ENCODE measurements around the gene GRK7.

GRK7 gene

GRCh38 chr3:141739731-141740130 is 23.5 kb upstream of the GRK7 start:
- H3K9me3 ChIP-seq (ENCODE audit: insufficient read depth, low read length), result no peaks in the 10 kb centered on the region
- H4K20me1 ChIP-seq (ENCODE audit: insufficient read depth, low read length), result peaks cover 33% of the 10 kb centered on the region
- peak overlapping the region; percentile 96 for H3K4me3 ChIP-seq (ENCODE audit: low read length)
- H3K9ac ChIP-seq (ENCODE audit: low read length), result peak overlapping the region; percentile 94; the same call in 1 of the 2 replicates
- H3K4me2 ChIP-seq (ENCODE audit: low read length), result peak overlapping the region; percentile 93
- H3K4me1 ChIP-seq (ENCODE audit: low read length), result peaks cover 32% of the 10 kb centered on the region
- no peak overlapping the region for H3K27ac ChIP-seq (ENCODE audit: low read length)
- TF ChIP-seq EZH2phosphoT487 (IDR thresholded peaks at IDR 0.05; ENCODE audit: low read depth), result no peak
- TF ChIP-seq CTCF (IDR thresholded peaks at IDR 0.05; ENCODE audit: low read depth, low read length), result no peak
- H2AFZ ChIP-seq (ENCODE audit: low read depth, low read length), result no peak overlapping the region
- peaks cover 22% of the 10 kb centered on the region for H3K36me3 ChIP-seq (replicated peaks; ENCODE audit: low read depth, low read length)
- peaks cover 67% of the 10 kb centered on the region for H3K79me2 ChIP-seq (ENCODE audit: low read length)
- no peaks in the 10 kb centered on the region for H3K27me3 ChIP-seq (ENCODE audit: low read depth, low read length)

GRCh38 chr3:141740349-141740748 is 22.9 kb upstream of the GRK7 start:
- TF ChIP-seq EZH2phosphoT487 (IDR thresholded peaks at IDR 0.05; ENCODE audit: low read depth), result no peak
- Histone ChIP-seq H3K4me2 (ENCODE audit: low read length) (peak overlapping the region; percentile 93), H3K27ac (ENCODE audit: low read length) (no peak overlapping the region), H3K9ac (ENCODE audit: low read length) (no peak overlapping the region), H3K36me3 (replicated peaks; ENCODE audit: low read depth, low read length) (peaks cover 25% of the 10 kb centered on the region), H3K27me3 (ENCODE audit: low read depth, low read length) (no peaks in the 10 kb centered on the region), H3K4me1 (ENCODE audit: low read length) (peaks cover 32% of the 10 kb centered on the region), H2AFZ (ENCODE audit: low read depth, low read length) (no peak overlapping the region), H3K4me3 (ENCODE audit: low read length) (no peak overlapping the region), H3K9me3 (ENCODE audit: insufficient read depth, low read length) (no peaks in the 10 kb centered on the region), H3K79me2 (ENCODE audit: low read length) (peaks cover 71% of the 10 kb centered on the region), H4K20me1 (ENCODE audit: insufficient read depth, low read length) (peaks cover 33% of the 10 kb centered on the region)

- H3K27ac ChIP-seq (ENCODE audit: low read length), result no peak overlapping the region
- H3K4me1 ChIP-seq (ENCODE audit: low read length), result peaks cover 20% of the 10 kb centered on the region
- H3K9ac ChIP-seq (ENCODE audit: low read length), result no peak overlapping the region
- no peaks in the 10 kb centered on the region for H3K27me3 ChIP-seq (ENCODE audit: low read depth, low read length)
- no peak overlapping the region for H3K4me2 ChIP-seq (ENCODE audit: low read length)
- no peak overlapping the region for H3K4me3 ChIP-seq (ENCODE audit: low read length)
- TF ChIP-seq EZH2phosphoT487 (IDR thresholded peaks at IDR 0.05; ENCODE audit: low read depth) (no peak), CTCF (IDR thresholded peaks at IDR 0.05; ENCODE audit: low read depth, low read length) (no peak)
- H3K9me3 ChIP-seq (ENCODE audit: insufficient read depth, low read length), result no peaks in the 10 kb centered on the region
- H3K79me2 ChIP-seq (ENCODE audit: low read length), result peaks cover 69% of the 10 kb centered on the region
- H3K36me3 ChIP-seq (replicated peaks; ENCODE audit: low read depth, low read length), result peaks cover 38% of the 10 kb centered on the region
- no peak overlapping the region for H2AFZ ChIP-seq (ENCODE audit: low read depth, low read length)
- H4K20me1 ChIP-seq (ENCODE audit: insufficient read depth, low read length), result peaks cover 33% of the 10 kb centered on the region
Measured at GRCh38 chr3:141743305-141743704, 19.9 kb upstream of the GRK7 start.

GRCh38 chr3:141746962-141747361 is 16.2 kb upstream of the GRK7 start:
- no peak overlapping the region for H3K9ac ChIP-seq (ENCODE audit: low read length)
- no peaks in the 10 kb centered on the region for H3K27me3 ChIP-seq (ENCODE audit: low read depth, low read length)
- H3K79me2 ChIP-seq (ENCODE audit: low read length), result peaks cover 32% of the 10 kb centered on the region
- H3K4me1 ChIP-seq (ENCODE audit: low read length), result no peaks in the 10 kb centered on the region
- H3K4me2 ChIP-seq (ENCODE audit: low read length), result no peak overlapping the region
- H3K4me3 ChIP-seq (ENCODE audit: low read length), result no peak overlapping the region
- H3K9me3 ChIP-seq (ENCODE audit: insufficient read depth, low read length), result no peaks in the 10 kb centered on the region
- H3K27ac ChIP-seq (ENCODE audit: low read length), result no peak overlapping the region
- H2AFZ ChIP-seq (ENCODE audit: low read depth, low read length), result no peak overlapping the region
- H3K36me3 ChIP-seq (replicated peaks; ENCODE audit: low read depth, low read length), result peaks cover 28% of the 10 kb centered on the region
- H4K20me1 ChIP-seq (ENCODE audit: insufficient read depth, low read length), result peaks cover 13% of the 10 kb centered on the region
- TF ChIP-seq CTCF (IDR thresholded peaks at IDR 0.05; ENCODE audit: low read depth, low read length) (no peak), EZH2phosphoT487 (IDR thresholded peaks at IDR 0.05; ENCODE audit: low read depth) (no peak)

- Histone ChIP-seq H3K27me3 (ENCODE audit: low read depth, low read length) (no peaks in the 10 kb centered on the region), H2AFZ (ENCODE audit: low read depth, low read length) (no peak overlapping the region), H3K36me3 (replicated peaks; ENCODE audit: low read depth, low read length) (peaks cover 3% of the 10 kb centered on the region), H3K9ac (ENCODE audit: low read length) (no peak overlapping the region), H3K4me2 (ENCODE audit: low read length) (no peak overlapping the region), H3K9me3 (ENCODE audit: insufficient read depth, low read length) (no peaks in the 10 kb centered on the region), H3K4me3 (ENCODE audit: low read length) (no peak overlapping the region), H3K4me1 (ENCODE audit: low read length) (no peaks in the 10 kb centered on the region), H3K79me2 (ENCODE audit: low read length) (no peaks in the 10 kb centered on the region), H3K27ac (ENCODE audit: low read length) (no peak overlapping the region), H4K20me1 (ENCODE audit: insufficient read depth, low read length) (no peaks in the 10 kb centered on the region)
- TF ChIP-seq EZH2phosphoT487 (IDR thresholded peaks at IDR 0.05; ENCODE audit: low read depth) (no peak), CTCF (IDR thresholded peaks at IDR 0.05; ENCODE audit: low read depth, low read length) (no peak)
Measured at GRCh38 chr3:141753399-141753798, 9.8 kb upstream of the GRK7 start.
